ENCODE measurements around the gene ADAP1.
"Not testable (repeated sequence)": the region's sequence is repeated elsewhere in the genome, so short reads cannot be mapped to it uniquely, and the experiment has no call there.

Gene ADAP1

DNA sequence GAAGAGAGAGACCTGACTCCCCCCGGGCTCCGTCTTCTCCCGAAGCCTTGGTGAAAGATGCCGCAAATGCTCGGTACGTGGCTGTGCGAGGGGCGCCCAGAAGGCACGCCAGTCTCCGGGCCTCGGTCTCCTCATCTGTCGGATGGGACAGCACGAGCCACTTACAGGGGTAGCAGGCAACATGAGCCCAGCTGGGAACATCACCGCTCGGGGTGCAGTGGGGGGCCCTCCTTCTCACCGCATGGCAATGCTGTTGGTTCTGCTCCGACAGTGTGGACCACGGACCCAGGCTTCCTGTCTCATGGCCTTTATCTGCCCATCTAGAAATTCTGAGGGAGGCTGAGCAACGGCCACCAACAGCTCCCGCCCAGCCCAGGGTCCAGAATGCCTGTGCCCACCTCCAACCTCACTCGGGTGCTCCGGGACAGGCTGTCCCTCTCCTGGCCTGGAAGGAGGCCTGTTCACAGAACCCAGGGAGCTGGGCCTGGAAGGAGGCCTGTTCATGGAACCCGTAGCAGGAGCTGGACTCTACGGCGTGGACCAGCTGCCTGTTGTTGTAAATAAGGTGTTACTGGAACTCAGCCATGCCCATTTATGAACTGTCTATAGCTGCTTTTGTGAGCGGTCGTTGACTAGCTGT is 15.8 kb downstream of the ADAP1 start:
- no peak for DNase-seq (ENCODE audit: low read depth in 2 of 2)

DNA sequence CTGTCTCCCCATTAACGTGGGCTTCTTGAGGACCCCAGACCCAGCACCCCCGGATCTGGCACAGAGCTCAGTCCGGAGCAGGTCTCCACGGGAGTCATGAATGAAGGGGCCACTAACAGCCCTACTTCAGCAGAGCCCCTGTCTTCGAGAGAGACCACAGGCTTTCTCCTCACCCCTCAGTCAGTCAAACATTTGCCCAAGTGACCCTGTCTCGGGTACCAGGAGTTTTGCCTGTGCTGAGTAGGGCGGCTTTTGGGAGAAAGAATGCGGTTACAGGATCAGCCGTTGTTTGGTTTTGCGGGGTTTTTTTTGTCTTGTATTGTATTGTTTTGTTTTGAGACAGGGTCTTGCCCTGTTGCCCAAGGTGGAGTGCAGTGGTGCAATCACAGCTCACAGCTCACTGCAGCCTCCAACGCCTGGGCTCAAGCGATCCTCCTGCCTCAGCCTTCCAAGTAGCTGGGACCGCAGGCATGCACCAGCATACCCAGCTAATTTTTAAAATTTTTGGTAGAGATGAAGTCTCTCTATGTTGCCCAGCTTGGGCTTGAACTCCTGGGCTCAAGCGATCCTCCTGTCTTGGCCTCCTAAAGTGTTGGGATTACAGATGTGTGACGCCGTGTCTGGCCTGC is 16.5 kb downstream of the ADAP1 start:
- no peak for DNase-seq (ENCODE audit: low read depth in 2 of 2)

DNA sequence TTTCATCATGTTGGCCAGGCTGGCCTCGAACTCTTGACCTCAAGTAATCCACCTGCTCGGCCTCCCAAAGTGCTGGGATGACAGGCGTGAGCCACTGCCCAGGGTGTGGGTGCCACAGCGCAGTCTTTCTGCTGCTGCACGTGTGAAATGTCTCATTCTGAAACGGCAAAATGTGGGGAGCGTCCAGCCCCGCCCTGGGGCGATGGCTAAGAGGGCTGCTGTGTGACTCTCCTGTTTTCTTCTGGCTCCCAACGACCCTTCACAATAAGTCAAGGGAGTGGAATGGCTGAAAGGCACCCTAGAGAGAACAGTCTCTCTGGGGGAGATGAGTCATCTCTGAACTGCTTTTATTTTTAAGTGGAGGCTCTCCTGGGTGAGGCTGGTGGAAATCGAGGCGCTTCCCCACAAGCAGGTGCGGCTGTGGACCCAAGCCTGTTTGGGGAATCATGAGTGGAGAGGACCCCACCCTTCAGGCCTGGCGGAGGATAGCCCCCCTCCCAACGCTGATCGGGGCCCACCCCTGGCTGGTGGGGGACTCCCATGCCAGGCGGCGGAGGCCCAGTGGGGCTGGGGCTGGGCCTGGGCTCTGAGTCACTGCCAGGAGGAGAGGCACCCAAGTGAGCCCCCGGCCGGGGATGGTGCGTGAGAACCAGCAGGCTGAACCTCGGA is 18.0 kb downstream of the ADAP1 start:
- peak; percentile 55 to 67 for DNase-seq (ENCODE audit: low read depth in 2 of 2)

DNA sequence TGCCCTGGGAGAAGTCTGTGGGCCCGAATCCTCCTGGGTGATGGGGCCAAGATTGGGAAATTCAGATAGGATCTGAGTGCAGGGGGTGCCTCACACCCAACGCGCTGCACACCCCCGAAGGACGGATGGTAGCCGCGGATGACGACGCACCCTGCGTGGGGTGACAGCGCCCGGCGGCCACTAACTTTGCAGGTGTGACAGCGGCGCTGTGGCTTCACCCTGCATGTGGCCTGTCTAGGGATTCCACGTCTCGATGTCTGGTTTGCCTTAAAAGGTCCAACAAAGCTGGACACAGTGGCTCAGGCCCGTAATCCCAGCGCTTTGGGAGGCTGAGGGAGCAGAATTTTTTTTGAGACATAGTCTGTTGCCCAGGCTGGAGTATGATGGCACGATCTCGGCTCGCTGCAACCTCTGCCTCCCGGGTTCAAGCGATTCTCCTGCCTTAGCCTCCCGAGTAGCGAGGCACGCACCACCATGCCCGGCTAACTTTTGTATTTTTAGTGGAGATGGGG is 18.6 kb downstream of the ADAP1 start:
- no peak for DNase-seq (ENCODE audit: low read depth in 2 of 2)

GRCh38 chr7:935164-935873 is 19.2 kb downstream of the ADAP1 start:
- DNase-seq (ENCODE audit: low read depth in 2 of 2) = no peak

- no peak for DNase-seq (ENCODE audit: low read depth in 2 of 2)
Observed at GRCh38 chr7:934469-935163, 19.9 kb downstream of the ADAP1 start.

- DNase-seq (ENCODE audit: low read depth in 2 of 2) = no peak
Observed at GRCh38 chr7:932651-932975, 21.9 kb downstream of the ADAP1 start.

DNA sequence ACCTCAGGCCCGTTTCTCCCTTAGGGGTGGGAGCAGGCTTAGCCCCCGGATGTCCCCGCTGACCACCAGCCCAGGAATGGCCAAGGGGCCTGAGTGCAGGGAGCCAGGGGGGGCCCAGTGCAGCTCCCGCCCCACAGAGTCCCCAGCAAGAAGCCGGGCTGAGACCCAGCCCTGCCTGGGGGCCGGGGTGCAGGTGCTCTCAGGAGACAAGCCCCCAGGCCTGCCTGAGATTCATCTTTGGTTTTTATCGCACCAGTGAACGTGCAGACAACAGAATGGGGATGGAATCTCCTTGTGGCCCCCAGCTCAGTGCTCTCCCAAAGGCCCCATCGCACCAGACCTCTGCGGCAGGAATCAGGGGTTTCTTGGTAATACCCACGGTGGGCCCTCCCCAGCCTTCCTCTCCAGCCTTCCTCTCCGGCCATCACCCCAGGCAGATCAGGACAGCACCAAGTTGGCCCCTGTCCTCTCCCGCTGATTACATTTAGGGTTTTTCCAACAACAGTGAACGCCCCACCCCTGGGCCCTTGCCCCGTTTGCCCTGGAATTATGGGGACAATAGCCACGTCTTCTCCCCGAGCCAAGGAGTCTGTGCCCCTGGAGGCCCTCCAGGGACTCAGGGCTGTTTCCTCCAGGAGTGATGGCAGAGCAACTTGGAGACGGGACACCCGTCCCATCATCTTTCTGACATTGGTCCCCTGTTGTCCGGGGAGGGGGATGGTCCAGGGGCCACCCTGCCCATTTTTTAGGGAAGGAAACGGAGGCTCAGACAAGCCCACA is 22.4 kb downstream of the ADAP1 start:
- DNase-seq (ENCODE audit: low read depth in 2 of 2) = no peak

DNA sequence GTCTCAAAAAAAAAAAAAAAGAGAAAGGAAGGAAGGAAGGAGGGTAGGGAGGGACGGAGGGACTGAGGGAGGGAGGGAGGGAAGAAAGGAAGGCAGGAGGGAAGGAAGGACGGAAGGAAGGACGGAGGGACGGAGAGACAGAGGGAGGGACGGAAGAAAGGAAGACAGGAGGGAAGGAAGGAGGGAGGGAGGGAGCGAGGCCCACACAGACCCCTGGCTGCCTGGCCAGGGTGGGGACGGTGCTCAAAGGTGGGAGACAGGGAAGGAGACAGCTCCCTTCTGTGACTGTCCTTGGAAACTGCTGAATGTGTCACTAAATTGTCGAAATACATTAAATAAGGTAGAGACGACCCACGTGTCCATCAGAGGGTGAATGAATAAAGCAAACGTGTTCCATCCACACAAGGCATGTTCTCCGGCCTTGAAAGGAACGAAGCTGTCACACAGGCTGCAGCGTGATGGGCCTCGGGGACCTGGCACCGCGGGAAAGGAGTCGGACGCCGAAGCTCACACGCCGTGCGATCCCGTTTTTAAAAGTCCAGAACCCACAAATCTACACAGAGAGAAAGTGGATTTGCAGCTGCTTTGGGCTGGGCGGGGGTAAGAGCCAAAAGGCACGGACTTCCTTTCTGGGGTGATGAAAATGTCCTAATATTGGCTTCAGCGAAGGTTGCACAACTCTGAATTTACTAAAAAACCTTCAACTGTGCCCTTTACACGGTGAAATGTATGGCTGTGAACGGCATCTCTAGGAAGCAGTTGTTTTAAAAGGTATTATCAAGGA is 23.3 kb downstream of the ADAP1 start:
- no peak for DNase-seq (ENCODE audit: low read depth in 2 of 2)

DNA sequence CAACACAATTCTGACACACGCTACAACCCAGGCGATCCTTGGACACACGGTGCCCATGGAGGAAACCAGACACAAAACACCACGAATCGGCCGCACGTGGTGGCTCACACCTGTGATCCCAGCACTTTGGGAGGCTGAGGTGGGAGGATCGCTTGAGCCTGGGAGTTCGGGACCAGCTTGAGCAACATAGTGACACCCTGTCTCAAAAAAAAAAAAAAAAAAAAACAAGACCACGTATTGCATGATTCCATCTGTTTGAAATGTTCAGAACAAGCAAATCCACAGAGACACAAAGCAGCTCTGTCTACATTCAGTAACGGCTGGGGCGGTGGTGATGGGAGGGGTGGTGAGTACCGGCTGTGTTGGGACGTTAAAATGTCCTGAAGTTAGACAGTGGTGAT is 25.2 kb downstream of the ADAP1 start:
- no peak for DNase-seq (ENCODE audit: low read depth in 2 of 2)

GRCh38 chr7:927031-927671 is 27.3 kb downstream of the ADAP1 start:
- DNase-seq (ENCODE audit: low read depth in 2 of 2) = no peak

- no peak for DNase-seq (ENCODE audit: low read depth in 2 of 2)
Observed at GRCh38 chr7:926061-927030, 28.1 kb downstream of the ADAP1 start.

DNA sequence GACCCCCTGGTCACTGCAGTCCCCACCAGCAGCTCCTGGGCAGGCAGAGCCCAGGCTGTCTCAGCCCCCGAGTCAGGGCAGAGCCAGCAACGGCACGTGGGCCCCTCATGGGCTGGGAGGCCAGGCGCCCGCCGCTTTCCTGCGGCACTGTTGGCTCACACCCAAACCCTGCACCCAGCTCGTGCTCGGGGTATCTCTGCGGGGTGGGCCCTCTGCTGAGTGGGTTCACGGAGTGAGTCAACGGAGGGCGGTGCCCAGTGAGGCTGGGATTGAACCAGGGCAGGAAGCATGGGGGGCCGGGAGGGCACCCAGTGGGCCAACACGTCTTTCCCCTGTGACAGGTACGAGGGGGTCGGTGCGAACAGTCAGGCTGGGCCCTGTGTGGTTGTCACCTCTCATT is 28.9 kb downstream of the ADAP1 start:
- DNase-seq (ENCODE audit: low read depth in 2 of 2) = peak; percentile 81 to 87

DNA sequence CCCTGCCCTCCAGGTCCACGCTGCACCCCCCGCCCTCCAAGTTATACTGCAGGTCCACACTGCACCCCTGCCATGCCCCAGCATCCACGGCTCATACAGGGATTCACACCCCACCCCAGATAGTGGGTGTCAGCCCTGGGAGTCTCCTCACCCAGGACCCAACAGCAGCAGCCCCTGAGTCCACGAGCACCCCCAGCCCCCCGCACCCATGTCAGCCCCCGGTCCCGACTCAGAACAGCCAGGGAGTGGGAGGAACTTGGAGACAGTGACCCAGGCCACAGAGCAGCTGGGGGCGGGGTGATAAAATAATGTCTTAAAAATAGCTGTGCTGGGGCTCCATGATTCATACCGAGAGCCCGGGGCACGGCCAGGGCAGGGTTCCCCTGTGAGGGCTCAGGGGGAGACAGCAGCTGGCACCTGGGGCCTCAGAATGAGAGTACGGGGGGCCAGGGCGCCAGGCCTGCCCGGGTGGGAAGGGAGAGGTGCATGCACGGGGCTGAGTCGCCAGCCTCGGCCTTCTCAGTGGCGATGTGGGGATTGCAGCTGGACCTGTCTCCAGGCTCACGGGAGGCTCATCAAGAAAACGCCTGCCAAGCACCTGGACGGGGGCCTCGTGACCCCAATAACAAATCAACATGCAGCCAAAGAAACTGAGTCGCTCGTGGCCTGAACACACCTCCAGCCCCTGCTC is 29.8 kb downstream of the ADAP1 start:
- DNase-seq (ENCODE audit: low read depth in 2 of 2) = peak; percentile 80 to 82

GRCh38 chr7:924042-924441 is 30.4 kb downstream of the ADAP1 start:
- DNase-seq (ENCODE audit: low read depth in 2 of 2) = not testable (repeated sequence)

- DNase-seq (ENCODE audit: low read depth in 2 of 2) = peak; percentile 90 to 93
Observed at GRCh38 chr7:923108-924041, 31.1 kb downstream of the ADAP1 start.

All from stimulated activated CD8-positive, alpha-beta memory T cell treated with anti-CD3 and anti-CD28 coated beads, Interleukin-15, amount 100 ng/mL, for 48 hours (primary cell).